Ascending aorta (tissue), 2 donors: ENCODE data around the gene CDH13. TPM values are rescaled to one million over a fixed set of nuclear protein-coding genes. Genes with fewer than 3 reads are reported as not detected.

Source experiments
- DNase-seq, 2 donors: peaks; one replicate each; pipeline ENCODE4 v3.0.0-alpha.2; 2019; ENCODE audit warnings: low spot score in 2 of 2
- H3K27ac ChIP-seq, 2 donors: fragments of 200-600 bp; sonication (generic); one replicate each; pipeline ENCODE4 v1.5.1; 2016 to 2017; ENCODE audit warnings: mild to moderate bottlenecking in 1 of 2
- H3K27me3 ChIP-seq: fragments of 200-600 bp; sonication (generic); one replicate; pipeline ENCODE4 v1.5.1; 2017
- H3K36me3 ChIP-seq, 2 donors: fragments of 200-600 bp; sonication (generic); one replicate each; pipeline ENCODE4 v1.5.1; 2016
- H3K4me1 ChIP-seq, 2 donors: fragments of 200-600 bp; sonication (generic); one replicate each; pipeline ENCODE4 v1.5.1; 2016 to 2017; ENCODE audit warnings: mild to moderate bottlenecking in 1 of 2
- H3K4me3 ChIP-seq, 2 donors: fragments of 200-600 bp; sonication (generic); one replicate each; pipeline ENCODE4 v1.5.1; 2016 to 2017; ENCODE audit warnings: mild to moderate bottlenecking in 1 of 2
- H3K9me3 ChIP-seq, 2 donors: fragments of 200-600 bp; sonication (generic); one replicate each; pipeline ENCODE4 v1.5.1; 2016
- intact Hi-C: fragments of 100-400 bp; cut with DNase I; formaldehyde crosslinking; loops from one replicate; pipeline ENCODE4 v1.15.1; 2023
- total RNA-seq: library from RNA; depleted of rRNA; stranded (reverse); fragments of >200 nt; gene quantifications from one replicate; pipeline ENCODE4 v1.1.0, GENCODE V29; 2016
- TF ChIP-seq, protein P1 (sequence below), 3 experiments: fragments of 200-600 bp in 2 of 3; fragments of 450-650 bp in 1 of 3; sonication (generic) in 2 of 3; IDR thresholded peaks; one replicate each; pipeline ENCODE4 v1.5.1; 2016 to 2019; ENCODE audit warnings: antibody characterized with exemption in 3 of 3, mild to moderate bottlenecking in 1 of 3, moderate library complexity in 1 of 3

CDH13 gene
- total RNA-seq, 1 donor from 2014 or later, result 160 TPM

DNA sequence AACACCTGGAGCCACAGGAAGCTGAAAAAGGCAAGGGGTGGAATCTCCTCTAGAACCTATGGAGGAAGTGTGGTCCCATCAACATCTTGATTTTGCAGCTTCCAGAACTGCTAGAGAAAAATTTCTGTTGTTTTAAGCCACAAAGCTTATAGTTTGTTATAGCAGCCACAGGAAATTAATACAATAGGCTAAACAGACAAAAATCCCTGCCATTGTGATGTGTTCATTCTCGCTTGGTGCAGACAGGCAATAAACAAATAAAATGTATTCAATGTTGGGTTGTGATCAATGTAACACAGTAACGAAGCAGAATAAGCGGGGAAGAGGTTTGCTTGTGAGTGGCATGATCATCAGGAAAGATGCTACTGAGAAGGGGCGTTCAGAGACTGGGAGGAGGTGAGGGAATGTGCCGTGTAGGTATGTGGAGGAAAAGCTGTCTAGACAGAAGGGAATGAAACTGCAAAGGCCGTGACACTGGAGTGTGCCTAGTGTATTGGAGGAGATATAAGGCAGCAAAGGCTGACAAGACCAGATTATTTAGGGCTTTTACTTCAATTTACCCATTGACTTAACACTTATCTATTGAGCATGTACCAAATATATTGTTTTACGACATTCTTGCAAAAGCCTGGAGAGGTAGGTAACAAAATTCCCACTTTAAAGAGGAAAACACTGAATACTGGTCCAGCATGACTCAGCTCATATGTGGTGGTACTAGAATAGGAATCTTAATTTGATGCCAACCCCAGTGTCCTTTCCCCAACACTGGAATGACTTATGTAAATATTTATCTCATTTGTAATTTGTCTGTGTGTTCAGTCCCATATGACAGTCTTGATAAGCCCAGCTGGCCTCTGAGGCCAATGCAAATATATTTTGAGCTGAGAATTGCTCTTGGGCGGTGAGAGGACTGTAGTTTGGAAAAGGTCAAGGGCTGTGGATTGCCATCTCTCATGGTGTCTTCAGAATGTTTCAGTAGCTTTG lies 375.9 kb downstream of the CDH13 start:
- no peak for DNase-seq
- H3K4me3 ChIP-seq, result no peak overlapping the region
- H3K9me3 ChIP-seq, result no peaks in the 10 kb centered on the region
- intact Hi-C loops, result no loop called here
- H3K27me3 ChIP-seq, result no peaks in the 10 kb centered on the region
- no peaks in the 10 kb centered on the region for H3K36me3 ChIP-seq
- H3K27ac ChIP-seq, result peak overlapping the region; percentile 53 to 66
- peaks cover 3 to 43% of the 10 kb centered on the region in 2 donors for H3K4me1 ChIP-seq
- TF ChIP-seq, protein P1, sequence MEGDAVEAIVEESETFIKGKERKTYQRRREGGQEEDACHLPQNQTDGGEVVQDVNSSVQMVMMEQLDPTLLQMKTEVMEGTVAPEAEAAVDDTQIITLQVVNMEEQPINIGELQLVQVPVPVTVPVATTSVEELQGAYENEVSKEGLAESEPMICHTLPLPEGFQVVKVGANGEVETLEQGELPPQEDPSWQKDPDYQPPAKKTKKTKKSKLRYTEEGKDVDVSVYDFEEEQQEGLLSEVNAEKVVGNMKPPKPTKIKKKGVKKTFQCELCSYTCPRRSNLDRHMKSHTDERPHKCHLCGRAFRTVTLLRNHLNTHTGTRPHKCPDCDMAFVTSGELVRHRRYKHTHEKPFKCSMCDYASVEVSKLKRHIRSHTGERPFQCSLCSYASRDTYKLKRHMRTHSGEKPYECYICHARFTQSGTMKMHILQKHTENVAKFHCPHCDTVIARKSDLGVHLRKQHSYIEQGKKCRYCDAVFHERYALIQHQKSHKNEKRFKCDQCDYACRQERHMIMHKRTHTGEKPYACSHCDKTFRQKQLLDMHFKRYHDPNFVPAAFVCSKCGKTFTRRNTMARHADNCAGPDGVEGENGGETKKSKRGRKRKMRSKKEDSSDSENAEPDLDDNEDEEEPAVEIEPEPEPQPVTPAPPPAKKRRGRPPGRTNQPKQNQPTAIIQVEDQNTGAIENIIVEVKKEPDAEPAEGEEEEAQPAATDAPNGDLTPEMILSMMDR (IDR thresholded peaks at IDR 0.05), result no peak

DNA sequence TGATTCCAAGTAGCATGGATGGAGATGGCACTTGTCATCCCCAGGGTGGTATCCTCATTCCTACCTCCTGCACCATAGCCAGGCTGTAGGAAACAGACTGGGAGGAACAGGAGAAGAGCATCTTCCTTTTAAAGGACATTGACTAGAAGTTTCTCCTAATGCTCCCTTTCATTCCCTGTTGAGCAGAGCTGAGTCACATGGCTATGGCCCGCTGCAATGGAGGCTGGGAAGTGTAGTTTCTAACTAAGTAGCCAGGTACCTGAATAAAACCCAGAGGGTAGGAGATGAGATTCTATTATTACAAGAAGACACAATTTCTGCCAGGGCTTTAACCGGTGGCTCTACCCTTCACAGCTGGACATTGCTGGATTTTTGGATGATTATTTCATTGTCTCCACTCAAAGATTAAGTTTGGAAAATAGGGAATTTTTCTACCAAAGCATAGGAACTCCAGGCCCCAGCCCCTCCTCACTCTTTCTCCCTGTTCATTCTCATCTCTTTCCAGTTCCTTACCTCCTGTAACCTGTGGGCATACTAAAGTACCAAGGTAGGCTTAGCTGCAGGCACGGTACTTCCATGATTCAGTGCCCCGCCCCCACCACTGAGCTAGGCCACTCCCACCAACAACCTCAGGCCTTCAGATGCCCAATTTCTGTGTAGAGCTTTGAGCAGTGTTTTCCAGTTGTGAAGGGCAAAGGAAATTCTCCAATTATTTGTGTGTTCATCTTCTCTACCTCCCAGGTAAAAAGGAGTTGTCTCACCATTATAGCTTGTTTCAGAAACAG lies 378.3 kb downstream of the CDH13 start:
- TF ChIP-seq, protein P1 (IDR thresholded peaks at IDR 0.05), result no peak
- Histone ChIP-seq H3K27ac (peak overlapping the region; percentile 53 to 66), H3K4me1 (peaks cover 3 to 43% of the 10 kb centered on the region in 2 donors), H3K4me3 (no peak overlapping the region), H3K27me3 (no peaks in the 10 kb centered on the region), H3K36me3 (no peaks in the 10 kb centered on the region), H3K9me3 (no peaks in the 10 kb centered on the region)
- intact Hi-C loops, result no loop called here
- DNase-seq, result no peak

DNA sequence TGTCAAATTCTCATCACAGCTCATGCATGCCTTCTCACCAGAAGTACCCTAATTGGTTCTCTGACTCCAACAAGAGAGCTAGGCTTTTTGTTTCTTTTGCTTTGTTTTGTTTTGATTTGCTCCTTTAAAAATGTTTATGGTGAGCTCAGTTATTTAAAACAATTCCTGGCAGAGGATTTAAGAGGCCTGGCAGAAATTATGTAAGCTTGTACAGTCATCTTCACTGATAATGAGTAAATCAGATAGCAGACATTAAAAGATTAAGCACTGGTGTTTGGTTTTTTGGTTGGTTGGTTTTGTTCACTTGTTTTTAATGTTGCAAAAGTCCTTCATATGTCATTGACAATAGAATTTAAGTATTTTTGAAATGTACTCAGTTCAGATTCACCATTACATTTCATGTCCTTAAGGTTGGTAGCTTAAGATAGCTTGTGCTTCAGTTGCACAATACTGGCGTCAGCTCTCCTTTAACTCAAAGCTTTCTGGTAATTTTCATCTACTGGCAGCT lies 378.9 kb downstream of the CDH13 start:
- Histone ChIP-seq H3K4me1 (peaks cover 3 to 43% of the 10 kb centered on the region in 2 donors), H3K36me3 (no peaks in the 10 kb centered on the region), H3K27me3 (no peaks in the 10 kb centered on the region), H3K9me3 (no peaks in the 10 kb centered on the region), H3K27ac (peak overlapping the region in 1 of 2 donors; percentile 53), H3K4me3 (no peak overlapping the region)
- intact Hi-C loops, result no loop called here
- TF ChIP-seq, protein P1 (IDR thresholded peaks at IDR 0.05), result no peak
- no peak for DNase-seq

DNA sequence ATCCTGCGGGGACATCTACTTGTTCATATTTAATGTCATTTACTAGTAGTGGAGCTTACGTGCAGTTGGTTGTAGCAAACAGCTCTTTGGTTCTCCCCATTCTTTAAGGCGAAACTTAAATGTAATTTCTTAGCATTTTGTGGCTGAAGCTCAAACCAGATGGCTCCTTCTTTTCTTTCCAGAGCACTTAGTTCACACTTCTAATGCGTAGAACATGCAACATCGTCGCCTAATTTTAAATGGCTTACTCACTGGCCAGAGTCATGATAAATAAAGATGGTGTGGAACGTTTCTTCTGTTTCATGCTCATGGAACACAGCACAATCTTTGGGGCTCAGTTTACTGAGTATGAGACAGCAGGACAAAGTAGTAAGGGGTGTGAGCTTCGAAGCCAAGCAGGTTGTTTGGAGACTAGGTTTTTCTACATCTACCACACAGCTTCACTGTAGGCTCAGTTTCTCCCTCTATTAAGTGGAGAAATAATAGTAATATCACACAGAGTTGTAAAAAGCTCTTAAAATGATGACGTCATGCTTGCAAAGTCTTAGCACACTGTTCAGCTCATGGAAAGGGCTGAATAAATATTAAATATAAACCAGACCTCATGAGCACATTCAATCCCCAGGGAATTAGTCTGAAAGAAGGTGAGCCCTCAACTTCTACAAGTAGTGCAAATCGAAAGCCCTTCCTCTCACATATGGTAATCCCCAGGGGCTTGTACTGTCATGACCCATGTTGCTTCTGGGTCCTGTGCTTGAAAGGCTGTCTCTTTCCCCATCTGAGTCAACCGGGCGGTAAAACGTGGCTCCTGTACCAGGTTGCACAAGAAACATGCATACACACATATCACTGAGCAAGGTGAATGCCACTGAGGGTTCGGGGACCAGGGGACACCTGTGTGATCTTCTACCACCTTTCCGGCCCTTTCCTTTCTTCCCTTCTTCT lies 384.3 kb downstream of the CDH13 start:
- H3K4me3 ChIP-seq, result peak overlapping the region; percentile 12 to 30
- TF ChIP-seq, protein P1 (IDR thresholded peaks at IDR 0.05), result no peak
- H3K36me3 ChIP-seq, result no peaks in the 10 kb centered on the region
- no peaks in the 10 kb centered on the region for H3K9me3 ChIP-seq
- DNase-seq, result no peak
- no peaks in the 10 kb centered on the region for H3K27me3 ChIP-seq
- intact Hi-C loops, result loop anchor here (5.0 kb wide), 1 partner anchor 56 kb away; no protein-coding TSS in a partner anchor
- peaks cover 0 to 21% of the 10 kb centered on the region in 2 donors for H3K4me1 ChIP-seq
- H3K27ac ChIP-seq, result peak overlapping the region; percentile 65 to 76
